Aorta (tissue), 5 donors: Measurements from ENCODE around the gene GNRH2. TPM values are rescaled to one million over a fixed set of nuclear protein-coding genes. Genes with fewer than 3 reads are reported as not detected.
"Not testable (repeated sequence)": the region's sequence is repeated elsewhere in the genome, so short reads cannot be mapped to it uniquely, and the experiment has no call there.

ENCODE experiments used
- ATAC-seq: fragments of 200-7000 bp; cut with Tn5 transposase; one replicate; pipeline ENCODE4 v1.9.1; 2022; ENCODE audit warnings: moderate library complexity; ENCODE audit not compliant: low FRiP score
- DNase-seq, 2 donors: peaks; one replicate each; pipeline ENCODE4 v3.0.0-alpha.2; 2020
- H3K27ac ChIP-seq, 2 donors: one replicate each; pipeline ENCODE4 v1.5.1; 2013; ENCODE audit warnings: low read length in 2 of 2, mild to moderate bottlenecking in 2 of 2, moderate library complexity in 2 of 2, control low read depth in 1 of 2, inconsistent platforms in 1 of 2, low read depth in 1 of 2
- H3K27me3 ChIP-seq, 2 donors: one replicate each; pipeline ENCODE4 v1.6.1; 2013; ENCODE audit warnings: control low read depth in 1 of 2, low read length in 1 of 2, mild to moderate bottlenecking in 1 of 2, moderate library complexity in 1 of 2; ENCODE audit not compliant: insufficient read depth in 2 of 2, control insufficient read depth in 1 of 2
- H3K36me3 ChIP-seq, 2 donors: one replicate each; pipeline ENCODE4 v1.6.1; 2013; ENCODE audit warnings: control low read depth in 1 of 2, low read length in 1 of 2, mild to moderate bottlenecking in 1 of 2; ENCODE audit not compliant: insufficient read depth in 2 of 2, control insufficient read depth in 1 of 2
- H3K4me1 ChIP-seq, 2 donors: one replicate each; pipeline ENCODE4 v1.6.1; 2013; ENCODE audit warnings: low read length in 2 of 2, control low read depth in 1 of 2, mild to moderate bottlenecking in 1 of 2, moderate library complexity in 1 of 2; ENCODE audit not compliant: insufficient read depth in 2 of 2, control insufficient read depth in 1 of 2
- H3K4me3 ChIP-seq, 2 donors: one replicate each; pipeline ENCODE4 v1.5.1; 2013; ENCODE audit warnings: low read length in 2 of 2, control low read depth in 1 of 2, mild to moderate bottlenecking in 1 of 2
- H3K9me3 ChIP-seq: one replicate; pipeline ENCODE4 v1.6.1; 2013; ENCODE audit warnings: mild to moderate bottlenecking, low read length; ENCODE audit not compliant: control insufficient read depth
- WGBS, 2 donors: extraction: QIAGEN DNeasy Blood & Tissue Kit; methylation state at CpG; one replicate each; pipeline ENCODE4 v1.1.7; 2013; 5-methylcytosine and 5-hydroxymethylcytosine counted together
- intact Hi-C, 2 donors: fragments of 100-400 bp; cut with DNase I; formaldehyde crosslinking; loops; one replicate each; pipeline versions ENCODE4 v1.14.2 to v1.15.0; 2022
- polyA plus RNA-seq, 2 donors: library from polyadenylated mRNA; stranded (reverse); fragments of 200-250 nt; gene quantifications; one replicate each; pipeline ENCODE4 v1.2.3, GENCODE V29; 2013
- total RNA-seq, 2 donors: library from RNA; stranded (reverse); fragmentation: NEBNext Ultra II Directional; extraction: Animal tissue kit (Norgen Biotek cat#: 25700); gene quantifications; one replicate each; pipeline ENCODE4 v1.2.1, GENCODE V29; 2021
- donor health status: healthy with polysubstance abuse.
- donor health status: Bipolar disorder and iron deficiency.
- donor health status: DM: no; HTN: no; CAD: no.
- donor health status: DM: no; HTN: no; CAD: no.
- donor health status: DM: yes; HTN: yes; CAD: no.

GNRH2 gene
- total and polyA plus RNA-seq, 4 donors, result 0.49 to 0.69 TPM; not detected in 2

DNA sequence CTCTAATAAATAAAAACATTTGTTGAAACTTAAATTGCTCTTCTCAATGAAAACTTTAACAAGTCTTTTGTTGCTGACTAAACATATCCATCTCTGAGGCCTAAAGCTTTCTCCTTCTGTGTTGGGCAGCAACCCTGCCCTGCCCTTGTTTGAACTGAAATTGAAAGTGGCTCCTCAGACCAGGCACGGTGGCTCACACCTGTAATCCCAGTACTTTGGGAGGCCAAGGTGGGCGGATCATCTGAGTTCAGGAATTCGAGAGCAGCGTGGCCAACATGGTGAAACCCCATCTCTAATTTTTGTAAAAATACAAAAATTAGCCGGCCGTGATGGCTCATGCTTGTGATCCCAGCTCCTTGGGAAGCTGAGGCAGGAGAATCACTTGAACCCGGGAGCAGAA is 29.2 kb upstream of the GNRH2 start:
- ATAC-seq (no peak), DNase-seq (no peak)
- 96 to 97% methylated on average over 7 of the region's 7 CpGs for WGBS, 2 donors
- H3K9me3 ChIP-seq, result no peaks in the 10 kb centered on the region
- H3K36me3 ChIP-seq, result peaks cover 0 to 11% of the 10 kb centered on the region in 2 donors
- no peak overlapping the region for H3K4me3 ChIP-seq
- no peak overlapping the region for H3K27ac ChIP-seq
- intact Hi-C loops, result no loop called here
- H3K4me1 ChIP-seq, result peaks cover 0 to 2% of the 10 kb centered on the region in 2 donors
- no peaks in the 10 kb centered on the region for H3K27me3 ChIP-seq

DNA sequence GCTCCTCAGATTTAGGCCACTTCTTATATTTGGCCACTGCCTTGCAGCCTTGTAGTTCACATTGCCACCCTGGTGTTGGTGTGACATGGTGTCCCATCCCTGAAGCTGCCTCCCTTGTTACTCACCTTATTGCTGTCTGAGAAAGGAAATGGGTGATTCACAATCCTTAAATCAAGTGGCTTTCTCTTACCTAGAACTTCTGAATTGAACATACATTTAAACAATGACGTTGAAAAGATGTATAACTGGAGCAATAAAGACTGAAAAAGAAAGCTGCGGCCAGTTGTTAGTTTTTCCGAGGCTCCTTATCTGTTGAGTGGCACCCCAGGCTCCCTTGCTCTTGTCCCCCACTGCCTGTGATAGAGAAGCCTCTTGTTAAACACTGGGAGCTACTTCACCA is 28.8 kb upstream of the GNRH2 start:
- Histone ChIP-seq H3K36me3 (peaks cover 0 to 11% of the 10 kb centered on the region in 2 donors), H3K4me1 (peaks cover 0 to 2% of the 10 kb centered on the region in 2 donors), H3K27ac (no peak overlapping the region), H3K4me3 (no peak overlapping the region), H3K27me3 (no peaks in the 10 kb centered on the region), H3K9me3 (no peaks in the 10 kb centered on the region)
- ATAC-seq, result no peak
- intact Hi-C loops, result no loop called here
- no peak for DNase-seq
- 84 to 86% methylated on average over 3 of the region's 3 CpGs for WGBS, 2 donors

- H3K27me3 ChIP-seq, DNase-seq, H3K4me3 ChIP-seq, ATAC-seq, H3K9me3 ChIP-seq, H3K27ac ChIP-seq, intact Hi-C loops, H3K4me1 ChIP-seq: not testable (repeated sequence)
- H3K36me3 ChIP-seq, result peaks cover 0 to 11% of the 10 kb centered on the region in 2 donors
- WGBS, 2 donors, result 96 to 98% methylated on average over 5 of the region's 5 CpGs
Observed at GRCh38 chr20:3015302-3015701, 28.1 kb upstream of the GNRH2 start.

DNA sequence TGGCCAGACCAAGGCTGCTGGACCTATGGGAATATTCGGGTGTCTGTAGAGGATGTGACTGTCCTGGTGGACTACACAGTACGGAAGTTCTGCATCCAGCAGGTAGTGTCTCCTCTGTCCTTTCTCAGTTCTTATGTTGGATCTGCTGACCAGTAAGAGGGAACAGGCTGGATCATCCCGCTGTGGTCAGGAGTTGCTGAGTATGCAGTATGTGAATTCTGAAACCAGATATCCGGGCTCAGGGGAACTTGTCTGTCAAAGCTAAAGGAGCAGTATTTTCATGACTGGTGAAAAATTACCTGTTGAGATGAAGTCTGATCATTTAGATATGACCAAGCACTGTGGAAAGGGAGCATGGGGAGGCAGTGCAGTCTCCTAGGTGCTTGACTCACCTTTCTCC is 22.1 kb upstream of the GNRH2 start:
- 87 to 92% methylated on average over 4 of the region's 4 CpGs for WGBS, 2 donors
- intact Hi-C loops, result no loop called here
- Histone ChIP-seq H3K27me3 (no peaks in the 10 kb centered on the region), H3K4me3 (no peak overlapping the region), H3K27ac (no peak overlapping the region), H3K36me3 (peaks cover 0 to 10% of the 10 kb centered on the region in 2 donors), H3K4me1 (no peaks in the 10 kb centered on the region), H3K9me3 (no peaks in the 10 kb centered on the region)
- ATAC-seq (peak; percentile 11), DNase-seq (no peak)

GRCh38 chr20:3021777-3022176 is 21.6 kb upstream of the GNRH2 start:
- no peak for ATAC-seq
- H3K27ac ChIP-seq, result no peak overlapping the region
- 95% methylated on average over 5 of the region's 5 CpGs for WGBS, 2 donors
- no peaks in the 10 kb centered on the region for H3K27me3 ChIP-seq
- no peaks in the 10 kb centered on the region for H3K4me1 ChIP-seq
- H3K9me3 ChIP-seq, result no peaks in the 10 kb centered on the region
- intact Hi-C loops, result no loop called here
- no peak for DNase-seq
- H3K36me3 ChIP-seq, result peaks cover 0 to 15% of the 10 kb centered on the region in 2 donors
- no peak overlapping the region for H3K4me3 ChIP-seq

DNA sequence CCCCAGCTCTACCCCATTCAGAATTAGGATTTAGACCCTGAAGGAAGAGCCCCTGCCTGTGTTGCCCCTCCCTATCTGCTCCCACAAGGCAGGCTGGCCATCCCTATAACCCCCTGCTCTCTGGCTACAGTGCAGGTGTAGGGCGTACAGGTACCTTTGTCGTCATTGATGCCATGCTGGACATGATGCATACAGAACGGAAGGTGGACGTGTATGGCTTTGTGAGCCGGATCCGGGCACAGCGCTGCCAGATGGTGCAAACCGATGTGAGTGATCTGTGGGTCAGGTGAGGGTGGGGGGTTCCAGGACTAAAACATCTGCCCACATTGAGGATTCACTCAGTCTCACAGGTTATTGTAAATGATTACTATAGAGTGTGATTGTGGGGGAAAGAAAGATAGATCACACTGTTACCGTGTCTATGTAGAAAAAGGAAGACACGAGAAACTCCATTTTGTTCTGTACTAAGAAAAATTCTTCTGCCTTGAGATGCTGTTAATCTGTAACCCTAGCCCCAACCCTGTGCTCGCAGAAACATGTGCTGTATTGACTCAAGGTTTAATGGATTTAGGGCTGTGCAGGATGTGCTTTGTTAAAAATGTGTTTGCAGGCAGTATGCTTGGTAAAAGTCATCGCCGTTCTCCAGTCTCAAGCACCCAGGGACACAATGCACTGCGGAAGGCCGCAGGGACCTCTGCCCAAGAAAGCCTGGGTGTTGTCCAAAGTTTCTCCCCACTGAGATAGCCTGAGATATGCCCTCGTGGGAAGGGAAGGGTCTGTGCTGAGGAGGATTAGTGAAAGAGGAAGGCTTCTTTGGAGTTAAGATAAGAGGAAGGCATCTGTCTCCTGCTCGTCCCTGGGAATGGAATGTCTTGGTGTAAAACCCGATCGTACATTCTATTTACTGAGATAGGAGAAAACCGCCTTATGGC is 20.6 kb upstream of the GNRH2 start:
- H3K27ac ChIP-seq, intact Hi-C loops: not testable (repeated sequence)

GRCh38 chr20:3027987-3028386 is 15.4 kb upstream of the GNRH2 start:
- peaks cover 0 to 15% of the 10 kb centered on the region in 2 donors for H3K36me3 ChIP-seq
- H3K9me3 ChIP-seq, result no peaks in the 10 kb centered on the region
- 74 to 86% methylated on average over 2 of the region's 2 CpGs for WGBS, 2 donors
- no peak for DNase-seq
- no peak overlapping the region for H3K4me3 ChIP-seq
- H3K27ac ChIP-seq, result no peak overlapping the region
- ATAC-seq, result no peak
- H3K4me1 ChIP-seq, result no peaks in the 10 kb centered on the region
- intact Hi-C loops, result no loop called here
- H3K27me3 ChIP-seq, result no peaks in the 10 kb centered on the region

More for the DNA sequence above, 20.6 kb upstream of the GNRH2 start:
- not testable (repeated sequence) for H3K4me1 ChIP-seq, H3K27me3 ChIP-seq, H3K9me3 ChIP-seq, H3K4me3 ChIP-seq, ATAC-seq, DNase-seq
- WGBS, 2 donors, result 84 to 88% methylated on average over 20 of the region's 20 CpGs
- peaks cover 0 to 17% of the 10 kb centered on the region in 2 donors for H3K36me3 ChIP-seq

DNA sequence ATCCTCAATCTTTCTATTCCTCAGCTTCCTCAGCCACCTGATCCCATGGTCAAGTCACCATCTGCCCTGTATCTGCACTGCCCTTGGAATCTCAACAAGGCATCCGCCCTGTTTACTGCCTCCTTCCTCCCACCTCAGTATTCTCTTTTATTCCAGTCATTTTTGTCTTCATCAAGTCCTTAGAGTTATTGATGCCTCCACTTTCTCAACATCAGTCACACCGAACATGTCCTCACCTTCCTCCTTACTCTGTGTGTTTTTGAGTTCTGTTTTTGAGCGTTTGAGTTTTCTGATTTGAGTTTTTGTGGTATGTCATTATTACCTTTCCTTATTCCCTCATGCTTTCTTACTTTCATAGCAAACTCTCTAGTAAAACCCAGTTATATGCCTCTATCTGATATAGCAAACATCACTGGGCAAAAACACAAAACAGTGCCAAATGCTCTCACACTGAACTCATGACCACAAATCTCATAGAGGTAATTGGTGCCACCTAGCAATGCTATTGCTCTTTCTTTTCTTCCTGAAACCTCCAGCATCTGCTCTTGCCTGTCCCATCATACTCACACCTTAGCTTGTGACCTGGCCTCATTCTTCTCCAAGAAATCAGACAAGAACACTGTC is 11.8 kb upstream of the GNRH2 start:
- intact Hi-C loops, result no loop called here
- H3K36me3 ChIP-seq, result peaks cover 0 to 8% of the 10 kb centered on the region in 2 donors
- WGBS, 2 donors, result 90 to 93% methylated on average over 3 of the region's 3 CpGs
- H3K27ac ChIP-seq, result no peak overlapping the region
- no peaks in the 10 kb centered on the region for H3K9me3 ChIP-seq
- H3K27me3 ChIP-seq, result no peaks in the 10 kb centered on the region
- ATAC-seq, result no peak
- H3K4me3 ChIP-seq, result no peak overlapping the region
- no peaks in the 10 kb centered on the region for H3K4me1 ChIP-seq
- DNase-seq, result no peak
